K562 (cell line): ENCODE measurements around the gene SPG21. TPM values are rescaled to one million over a fixed set of nuclear protein-coding genes. Genes with fewer than 3 reads are reported as not detected.

Source experiments
- BCOR ChIP-seq: fragments of 450-650 bp; IDR thresholded peaks from 2 replicates; pipeline ENCODE4 v1.6.1; 2016
- CEBPB ChIP-seq: fragments of 450-650 bp; IDR thresholded peaks from 2 replicates; pipeline ENCODE4 v1.6.1; 2016; ENCODE audit warnings: missing genetic modification characterization, missing compliant biosample characterization
- EGR1 ChIP-seq: fragments of 450-650 bp; conservative IDR thresholded peaks from 2 replicates; pipeline ENCODE4 v1.6.1; 2017; ENCODE audit warnings: mild to moderate bottlenecking
- L3MBTL2 ChIP-seq: fragments of 450-650 bp; IDR thresholded peaks from 2 replicates; pipeline ENCODE4 v1.6.1; 2016; ENCODE audit warnings: mild to moderate bottlenecking, moderate library complexity
- RAD21 ChIP-seq, 2 experiments: fragments of 250-450 bp in 1 of 2; fragments of 450-650 bp in 1 of 2; sonication (Bioruptor Pico) in 1 of 2; formaldehyde crosslinking in 1 of 2; IDR thresholded peaks in 1 of 2; conservative IDR thresholded peaks in 1 of 2; 2 replicates each; pipeline versions ENCODE4 v1.4.0 to v1.8.0; 2020 to 2022; ENCODE audit warnings: mild to moderate bottlenecking in 2 of 2, moderate library complexity in 1 of 2
- ZNF23 ChIP-seq: fragments of 250-450 bp; sonication (Bioruptor Pico); IDR thresholded peaks from 2 replicates; pipeline ENCODE4 v1.4.0; 2020; ENCODE audit warnings: mild to moderate bottlenecking
- ZNF766 ChIP-seq: fragments of 200-800 bp; sonication (Bioruptor generic); conservative IDR thresholded peaks from 2 replicates; pipeline ENCODE4 v1.6.1; 2016; ENCODE audit warnings: missing genetic modification characterization, missing compliant biosample characterization
- polyA plus RNA-seq, 8 experiments: library from polyadenylated mRNA; depleted of rRNA in 4 of 8; stranded (reverse) in 5 of 8; unstranded in 3 of 8; fragments of >200 nt; fragmentation: Nextera tagmentation in 2 of 8; fragmentation: Illumina TruSeq in 1 of 8; extraction: Ambion mirVana in 2 of 8; extraction: Trizol in 1 of 8; gene quantifications; 2 replicates each; pipeline versions ENCODE4 v1.2.1 to v1.2.3, GENCODE V29; 2011 to 2014; ENCODE audit warnings: inconsistent platforms in 1 of 8, missing spikeins in 1 of 8
- total RNA-seq, 7 experiments: library from RNA; depleted of rRNA in 6 of 7; stranded (reverse); fragments of >200 nt in 6 of 7; fragmentation: Illumina TruSeq in 2 of 7; extraction: Trizol in 2 of 7; gene quantifications; 2 replicates each; pipeline versions ENCODE4 v1.2.1 to v1.2.3, GENCODE V29; 2011 to 2021; ENCODE audit warnings: low replicate concordance in 1 of 7
- TF ChIP-seq, protein P1 (sequence below): sonication (generic); formaldehyde crosslinking; IDR thresholded peaks from 2 replicates; pipeline ENCODE4 v1.8.1; 2023; ENCODE audit warnings: mild to moderate bottlenecking, missing genetic modification reagents
- TF ChIP-seq, protein P2 (sequence below): fragments of 450-650 bp; formaldehyde crosslinking; IDR thresholded peaks from 2 replicates; pipeline ENCODE4 v1.4.0; 2020; ENCODE audit warnings: mild to moderate bottlenecking, moderate library complexity

The SPG21 gene
- total and polyA plus RNA-seq, 9 of the 15 experiments (the other 6 are each of a cell fraction or from before 2014, with no cell fraction given), result 22.8 to 98.8 (median 65.1) TPM

- TF ChIP-seq, protein P1, sequence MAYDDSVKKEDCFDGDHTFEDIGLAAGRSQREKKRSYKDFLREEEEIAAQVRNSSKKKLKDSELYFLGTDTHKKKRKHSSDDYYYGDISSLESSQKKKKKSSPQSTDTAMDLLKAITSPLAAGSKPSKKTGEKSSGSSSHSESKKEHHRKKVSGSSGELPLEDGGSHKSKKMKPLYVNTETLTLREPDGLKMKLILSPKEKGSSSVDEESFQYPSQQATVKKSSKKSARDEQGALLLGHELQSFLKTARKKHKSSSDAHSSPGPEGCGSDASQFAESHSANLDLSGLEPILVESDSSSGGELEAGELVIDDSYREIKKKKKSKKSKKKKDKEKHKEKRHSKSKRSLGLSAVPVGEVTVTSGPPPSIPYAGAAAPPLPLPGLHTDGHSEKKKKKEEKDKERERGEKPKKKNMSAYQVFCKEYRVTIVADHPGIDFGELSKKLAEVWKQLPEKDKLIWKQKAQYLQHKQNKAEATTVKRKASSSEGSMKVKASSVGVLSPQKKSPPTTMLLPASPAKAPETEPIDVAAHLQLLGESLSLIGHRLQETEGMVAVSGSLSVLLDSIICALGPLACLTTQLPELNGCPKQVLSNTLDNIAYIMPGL (CRISPR knock-in tag), result no peak
- no peak for TF ChIP-seq ZNF23
- no peak for TF ChIP-seq L3MBTL2
- TF ChIP-seq BCOR, result no peak
- TF ChIP-seq CEBPB (tag), result no peak
- no peak for TF ChIP-seq ZNF766 (CRISPR knock-in tag)
- TF ChIP-seq, protein P2, sequence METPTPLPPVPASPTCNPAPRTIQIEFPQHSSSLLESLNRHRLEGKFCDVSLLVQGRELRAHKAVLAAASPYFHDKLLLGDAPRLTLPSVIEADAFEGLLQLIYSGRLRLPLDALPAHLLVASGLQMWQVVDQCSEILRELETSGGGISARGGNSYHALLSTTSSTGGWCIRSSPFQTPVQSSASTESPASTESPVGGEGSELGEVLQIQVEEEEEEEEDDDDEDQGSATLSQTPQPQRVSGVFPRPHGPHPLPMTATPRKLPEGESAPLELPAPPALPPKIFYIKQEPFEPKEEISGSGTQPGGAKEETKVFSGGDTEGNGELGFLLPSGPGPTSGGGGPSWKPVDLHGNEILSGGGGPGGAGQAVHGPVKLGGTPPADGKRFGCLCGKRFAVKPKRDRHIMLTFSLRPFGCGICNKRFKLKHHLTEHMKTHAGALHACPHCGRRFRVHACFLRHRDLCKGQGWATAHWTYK (CRISPR knock-in tag), result no peak
- no peak for TF ChIP-seq EGR1
- no peak for TF ChIP-seq RAD21 (CRISPR knock-in tag; conservative IDR thresholded peaks at IDR 0.05 in 1 of 2, IDR thresholded peaks at IDR 0.05 in 1 of 2)
These were observed 58.3 kb downstream of the SPG21 start (continued) for GRCh38 chr15:64931381-64931780.
